CD4-positive, alpha-beta T cell treated with Interleukin-4 for 1 hour (primary cell): ENCODE data around the gene HPCAL4.

Experiments used
- DNase-seq, 2 donors: peaks; one replicate each; pipeline ENCODE4 v3.0.0-alpha.2; 2020 to 2022

Gene HPCAL4

DNA sequence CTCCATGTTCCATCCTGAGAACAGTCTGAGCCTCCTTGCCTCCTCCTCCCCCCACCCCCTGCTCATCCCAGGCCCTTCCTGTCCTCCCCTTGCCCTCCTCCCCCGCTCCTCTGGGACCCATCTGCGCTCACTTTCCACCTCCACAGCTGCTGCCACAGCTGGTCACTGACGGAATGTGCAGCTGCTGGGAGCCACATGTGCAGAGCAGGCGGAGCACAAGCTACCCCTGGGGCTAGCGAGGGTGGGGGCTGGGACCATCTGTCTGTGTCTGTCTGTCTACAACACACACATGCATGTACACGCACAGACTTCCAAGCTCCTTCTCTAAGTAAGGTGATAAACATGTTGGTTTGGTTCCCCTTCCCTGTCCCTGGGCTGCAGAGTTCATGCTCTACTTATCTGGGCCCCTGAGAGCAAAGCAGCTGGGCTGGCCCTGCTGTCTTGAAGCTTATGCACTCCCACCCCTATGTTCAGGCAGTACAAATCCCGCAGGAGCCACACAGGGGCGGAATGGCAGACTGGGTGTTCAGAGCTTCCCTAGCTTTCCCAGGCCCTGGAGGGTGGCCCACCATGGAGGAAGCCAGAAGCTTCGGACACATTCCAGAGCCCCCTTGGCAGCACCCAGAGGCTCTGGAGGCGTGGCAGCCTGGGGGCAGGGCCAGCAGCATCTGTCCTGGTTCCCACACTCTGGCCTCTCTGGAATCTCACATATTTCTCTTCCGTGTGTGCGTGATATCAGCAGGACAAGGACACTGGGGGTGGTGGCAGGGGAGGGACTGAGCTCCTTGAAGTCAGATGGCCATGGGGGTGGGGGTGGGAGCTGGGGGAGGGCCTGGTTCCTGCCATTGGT is 44.8 kb downstream of the HPCAL4 start:
- no peak for DNase-seq

DNA sequence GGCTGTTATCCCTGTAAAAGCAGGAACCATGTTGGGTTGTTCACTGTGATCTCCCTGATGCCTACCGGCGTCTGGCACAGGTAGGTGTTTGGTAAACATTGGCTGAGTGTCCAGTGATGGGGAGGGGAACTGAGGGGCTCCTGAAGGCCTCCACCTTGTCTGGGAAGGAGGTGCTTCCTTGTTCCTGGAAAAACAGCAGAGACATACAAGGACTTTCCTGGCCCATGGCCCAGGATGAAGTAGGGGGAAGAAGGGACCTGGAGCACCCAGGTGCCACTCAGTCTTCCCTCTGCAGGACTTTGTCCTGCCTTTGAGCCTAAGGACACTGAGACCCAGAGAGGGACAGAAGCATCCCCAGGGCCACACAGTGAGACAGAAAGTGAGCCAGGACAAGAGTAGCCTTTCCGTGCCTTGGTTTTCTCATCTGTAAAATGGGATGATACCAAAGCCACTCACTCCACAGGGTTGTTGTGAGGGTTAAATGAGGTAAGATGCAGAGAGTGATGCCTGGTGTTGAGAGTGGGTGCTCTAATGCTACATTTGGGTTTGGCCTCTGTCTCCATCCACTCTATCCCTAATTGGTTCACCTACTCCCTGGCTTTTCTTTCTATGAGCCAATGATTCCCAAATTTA is 45.7 kb downstream of the HPCAL4 start:
- DNase-seq: no peak

DNA sequence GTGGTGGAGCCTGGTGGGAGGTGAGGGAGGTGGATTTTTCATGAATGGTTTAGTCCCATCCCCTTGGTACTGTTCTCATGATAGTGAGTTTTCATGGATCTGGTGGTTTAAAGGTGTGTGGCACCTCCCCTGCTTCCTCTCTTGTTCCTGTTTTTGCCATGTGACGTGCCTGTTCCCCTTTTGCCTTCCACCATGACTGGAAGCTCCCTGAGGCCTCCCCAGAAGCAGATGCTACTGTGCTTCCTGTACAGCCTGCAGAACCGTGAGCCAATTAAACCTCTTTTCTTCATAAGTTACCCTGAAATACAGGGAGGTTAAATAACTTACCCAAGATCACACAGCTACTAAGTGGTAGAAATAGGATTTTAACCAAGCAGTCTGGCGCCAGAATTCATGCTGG is 47.5 kb downstream of the HPCAL4 start:
- no peak for DNase-seq

- no peak for DNase-seq
Observed at GRCh38 chr1:39642796-39643195, 48.4 kb downstream of the HPCAL4 start.

GRCh38 chr1:39640861-39641260 is 50.4 kb downstream of the HPCAL4 start:
- DNase-seq: no peak

- peak; percentile 44 to 59 for DNase-seq
Observed at GRCh38 chr1:39639305-39640130, 51.7 kb downstream of the HPCAL4 start, which contains the start of gene HEYL. Gene HEYL, minus strand, starts transcription at chr1:39639643. Its CDS starts 18 bp downstream, at chr1:39639625.

GRCh38 chr1:39638965-39639304 is 52.3 kb downstream of the HPCAL4 start:
- no peak for DNase-seq

DNA sequence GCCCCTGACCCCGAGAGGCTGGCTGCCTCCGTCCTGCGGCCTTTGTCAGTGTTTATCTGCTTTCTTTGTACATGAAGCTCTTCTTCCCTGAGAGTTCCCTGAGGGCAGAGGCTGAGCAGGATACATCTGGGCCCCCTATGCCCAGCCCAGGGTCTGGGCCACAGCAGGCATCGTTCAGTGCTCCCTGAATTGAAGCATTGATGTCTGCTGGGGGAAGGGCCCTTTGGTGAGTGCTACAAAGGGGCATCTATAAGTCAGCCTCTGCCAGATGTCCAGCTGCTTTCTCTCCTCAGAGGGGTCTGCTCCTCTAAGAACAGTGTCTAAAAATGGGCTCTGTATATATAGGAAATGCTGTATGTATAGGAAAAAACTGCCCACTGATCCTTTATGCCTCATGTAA is 53.9 kb downstream of the HPCAL4 start:
- no peak for DNase-seq

GRCh38 chr1:39635871-39636210 is 55.4 kb downstream of the HPCAL4 start:
- no peak for DNase-seq

DNA sequence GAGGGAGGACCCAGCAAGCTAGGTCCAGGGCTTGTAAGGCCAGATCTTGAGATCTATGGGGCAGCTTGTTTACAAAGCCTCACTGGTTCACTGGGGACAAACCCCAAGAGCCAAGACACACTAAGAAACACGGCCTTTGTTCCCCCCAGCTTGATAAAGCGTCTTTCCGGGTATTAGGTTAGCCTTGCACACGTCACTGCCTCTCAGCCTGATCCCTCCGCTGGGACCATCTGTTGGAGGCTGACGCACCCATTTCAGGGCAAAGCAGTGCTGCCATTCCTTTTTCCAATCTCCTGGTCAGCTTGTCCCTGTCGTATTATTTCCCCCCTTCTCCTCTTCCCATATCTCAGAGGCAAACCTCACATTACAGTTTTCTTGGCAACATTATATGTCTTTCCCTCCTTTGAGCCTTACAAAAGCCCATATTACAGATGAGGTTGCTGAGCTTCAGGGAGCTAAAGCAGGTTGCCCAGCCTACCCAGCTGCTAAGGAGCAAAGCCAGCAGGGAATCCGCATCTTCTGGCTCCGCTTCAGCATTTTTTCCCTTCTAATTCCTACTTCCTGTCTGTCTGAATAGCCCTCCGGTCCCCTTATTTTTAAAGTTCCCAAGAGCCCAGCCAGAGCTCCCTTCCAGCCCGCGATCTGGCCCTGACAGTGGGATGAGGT is 55.9 kb downstream of the HPCAL4 start:
- DNase-seq: no peak

DNA sequence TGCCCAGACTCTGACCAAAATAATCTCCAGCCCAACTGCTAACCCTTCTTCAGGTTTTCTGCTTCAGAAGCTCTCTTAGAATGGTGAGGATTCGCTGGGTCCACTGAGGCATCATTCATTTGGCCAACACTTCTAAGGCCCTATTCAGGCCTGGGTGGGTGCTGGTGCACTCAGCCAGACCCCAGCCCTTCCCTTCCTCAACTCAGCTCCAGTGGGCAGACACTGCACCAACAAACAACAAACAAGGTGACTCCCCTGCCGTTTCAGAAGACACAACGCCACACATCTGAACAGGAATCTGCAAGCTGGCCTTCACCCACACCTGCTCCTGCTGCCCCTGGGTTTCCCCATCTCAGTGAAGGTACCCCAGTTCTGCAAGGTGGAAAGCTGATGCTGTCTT is 57.8 kb downstream of the HPCAL4 start:
- no peak for DNase-seq

GRCh38 chr1:39632682-39633417 is 58.4 kb downstream of the HPCAL4 start:
- DNase-seq: no peak

DNA sequence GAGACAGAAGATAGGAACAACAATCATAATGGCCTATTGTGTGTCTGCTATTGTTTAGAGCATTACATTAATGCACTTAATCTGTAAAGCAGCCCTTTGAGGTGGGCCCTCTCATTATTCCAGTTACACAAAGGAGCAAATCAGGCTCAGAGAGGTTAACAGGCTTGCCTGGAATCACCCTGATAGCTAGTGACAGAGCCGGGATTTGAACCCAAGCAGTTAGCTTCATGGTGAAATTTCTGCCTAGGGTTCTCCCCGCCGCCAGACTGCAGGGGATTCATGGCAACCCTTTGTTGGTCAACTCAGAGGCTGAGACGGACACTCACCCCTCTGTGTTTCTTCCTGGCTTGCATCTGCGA is 58.9 kb downstream of the HPCAL4 start:
- DNase-seq: no peak

- no peak for DNase-seq
Observed at GRCh38 chr1:39631361-39632322, 59.6 kb downstream of the HPCAL4 start.

GRCh38 chr1:39628807-39629350 is 62.4 kb downstream of the HPCAL4 start:
- DNase-seq: no peak
